Uterus (tissue), 2 donors: ENCODE measurements around the gene PRSS27.

Experiments used
- POLR2A ChIP-seq, 2 donors: fragments of 450-650 bp; IDR thresholded peaks; one replicate each; pipeline ENCODE4 v1.6.1; 2016; ENCODE audit warnings: antibody characterized with exemption in 2 of 2, mild to moderate bottlenecking in 1 of 2, moderate library complexity in 1 of 2
- TF ChIP-seq, protein P1 (sequence below), 4 experiments: fragments of 200-600 bp in 2 of 4; fragments of 450-650 bp in 2 of 4; sonication (generic) in 2 of 4; IDR thresholded peaks; one replicate each; pipeline ENCODE4 v1.5.1; 2016 to 2019; ENCODE audit warnings: antibody characterized with exemption in 4 of 4, mild to moderate bottlenecking in 2 of 4, moderate library complexity in 1 of 4

- TF ChIP-seq, protein P1, sequence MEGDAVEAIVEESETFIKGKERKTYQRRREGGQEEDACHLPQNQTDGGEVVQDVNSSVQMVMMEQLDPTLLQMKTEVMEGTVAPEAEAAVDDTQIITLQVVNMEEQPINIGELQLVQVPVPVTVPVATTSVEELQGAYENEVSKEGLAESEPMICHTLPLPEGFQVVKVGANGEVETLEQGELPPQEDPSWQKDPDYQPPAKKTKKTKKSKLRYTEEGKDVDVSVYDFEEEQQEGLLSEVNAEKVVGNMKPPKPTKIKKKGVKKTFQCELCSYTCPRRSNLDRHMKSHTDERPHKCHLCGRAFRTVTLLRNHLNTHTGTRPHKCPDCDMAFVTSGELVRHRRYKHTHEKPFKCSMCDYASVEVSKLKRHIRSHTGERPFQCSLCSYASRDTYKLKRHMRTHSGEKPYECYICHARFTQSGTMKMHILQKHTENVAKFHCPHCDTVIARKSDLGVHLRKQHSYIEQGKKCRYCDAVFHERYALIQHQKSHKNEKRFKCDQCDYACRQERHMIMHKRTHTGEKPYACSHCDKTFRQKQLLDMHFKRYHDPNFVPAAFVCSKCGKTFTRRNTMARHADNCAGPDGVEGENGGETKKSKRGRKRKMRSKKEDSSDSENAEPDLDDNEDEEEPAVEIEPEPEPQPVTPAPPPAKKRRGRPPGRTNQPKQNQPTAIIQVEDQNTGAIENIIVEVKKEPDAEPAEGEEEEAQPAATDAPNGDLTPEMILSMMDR (IDR thresholded peaks at IDR 0.05) = no peak
- no peak for TF ChIP-seq POLR2A (IDR thresholded peaks at IDR 0.05)
Measured at GRCh38 chr16:2664574-2664982, 55.4 kb downstream of the PRSS27 start.
